Esophagus muscularis mucosa (tissue), 4 donors: ENCODE measurements around the gene CDH2. TPM values are rescaled to one million over a fixed set of nuclear protein-coding genes. Genes with fewer than 3 reads are reported as not detected.

Experiments
- DNase-seq: peaks from one replicate; pipeline ENCODE4 v3.0.0-alpha.2; 2017; ENCODE audit errors: extremely low spot score
- H3K27ac ChIP-seq, 4 donors: fragments of 200-600 bp; sonication (generic); replicated peaks in 1 of 4; 1 replicate in 3 of 4; 2 replicates in 1 of 4; pipeline ENCODE4 v1.5.1; 2016 to 2019; ENCODE audit warnings: mild to moderate bottlenecking in 1 of 4
- H3K27me3 ChIP-seq, 4 donors: fragments of 200-600 bp; sonication (generic); one replicate each; pipeline versions ENCODE4 v1.5.1 to v1.6.0; 2016 to 2019
- H3K36me3 ChIP-seq, 4 donors: fragments of 200-600 bp; sonication (generic); one replicate each; pipeline ENCODE4 v1.5.1; 2016 to 2019
- H3K4me1 ChIP-seq, 4 donors: fragments of 200-600 bp; sonication (generic); one replicate each; pipeline ENCODE4 v1.5.1; 2016 to 2019
- H3K4me3 ChIP-seq, 4 donors: fragments of 200-600 bp; sonication (generic); 1 replicate in 2 of 4; 2 replicates in 2 of 4; pipeline ENCODE4 v1.5.1; 2016 to 2019; ENCODE audit warnings: mild to moderate bottlenecking in 4 of 4, moderate library complexity in 1 of 4
- H3K9me3 ChIP-seq, 4 donors: fragments of 200-600 bp; sonication (generic); 1 replicate in 3 of 4; 2 replicates in 1 of 4; pipeline ENCODE4 v1.5.1; 2016 to 2019
- EP300 ChIP-seq: sonication (generic); formaldehyde crosslinking; IDR thresholded peaks from one replicate; pipeline ENCODE4 v1.6.1; 2017; ENCODE audit warnings: antibody characterized with exemption
- POLR2A ChIP-seq: fragments of 450-650 bp; IDR thresholded peaks from one replicate; pipeline ENCODE4 v1.6.1; 2017; ENCODE audit warnings: antibody characterized with exemption, moderate library complexity, mild to moderate bottlenecking, low read depth
- POLR2AphosphoS5 ChIP-seq, 2 donors: sonication (generic); formaldehyde crosslinking; IDR thresholded peaks; one replicate each; pipeline ENCODE4 v1.6.1; 2017; ENCODE audit warnings: antibody characterized with exemption in 2 of 2
- WGBS: methylation state at CpG from one replicate; pipeline ENCODE4 v1.1.5; 2018; 5-methylcytosine and 5-hydroxymethylcytosine counted together
- intact Hi-C: fragments of 100-400 bp; cut with DNase I; formaldehyde crosslinking; loops from one replicate; pipeline ENCODE4 v1.15.1; 2023
- total RNA-seq, 4 donors: library from RNA; depleted of rRNA; stranded (reverse); fragments of >200 nt; gene quantifications; one replicate each; pipeline versions ENCODE4 v1.1.0 to v1.2.1, GENCODE V29; 2016
- TF ChIP-seq, protein P1 (sequence below), 3 experiments: fragments of 200-600 bp in 2 of 3; fragments of 450-650 bp in 1 of 3; sonication (generic) in 2 of 3; IDR thresholded peaks; one replicate each; pipeline ENCODE4 v1.5.1; 2017 to 2019; ENCODE audit warnings: antibody characterized with exemption in 3 of 3, mild to moderate bottlenecking in 2 of 3, moderate library complexity in 1 of 3

Gene CDH2
- total RNA-seq, 4 donors from 2014 or later, result 10.9 to 17.4 (median 13.6) TPM

DNA sequence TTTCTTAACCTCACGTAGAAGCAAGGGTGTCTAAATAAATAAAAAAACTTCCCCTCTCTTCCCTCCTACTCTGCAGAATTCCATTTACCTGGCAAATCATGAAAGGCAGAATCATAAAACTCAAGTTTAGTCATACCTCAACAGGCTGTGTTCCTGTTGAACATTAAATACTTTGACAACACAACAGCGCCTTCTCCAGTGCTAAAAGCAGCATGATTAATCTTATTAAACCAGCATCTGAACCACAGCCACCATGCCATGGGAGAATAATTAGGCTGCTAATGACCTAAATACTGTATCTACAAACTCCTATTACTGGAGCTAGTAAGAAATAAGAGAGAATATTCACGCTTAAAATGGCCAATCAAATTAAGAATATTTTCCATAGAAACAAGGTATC is 68.1 kb downstream of the CDH2 start:
- intact Hi-C loops, result no loop called here
- DNase-seq, result no peak
- WGBS, result 77% methylated on average over 3 of the region's 3 CpGs
- Histone ChIP-seq H3K4me3 (no peak overlapping the region), H3K27me3 (no peaks in the 10 kb centered on the region), H3K36me3 (no peaks in the 10 kb centered on the region), H3K27ac (no peak overlapping the region), H3K9me3 (no peaks in the 10 kb centered on the region), H3K4me1 (peaks cover 6 to 12% (median 9%) of the 10 kb centered on the region in 4 donors)
- TF ChIP-seq POLR2AphosphoS5 (IDR thresholded peaks at IDR 0.05) (no peak), EP300 (no peak), POLR2A (no peak)
- TF ChIP-seq, protein P1, sequence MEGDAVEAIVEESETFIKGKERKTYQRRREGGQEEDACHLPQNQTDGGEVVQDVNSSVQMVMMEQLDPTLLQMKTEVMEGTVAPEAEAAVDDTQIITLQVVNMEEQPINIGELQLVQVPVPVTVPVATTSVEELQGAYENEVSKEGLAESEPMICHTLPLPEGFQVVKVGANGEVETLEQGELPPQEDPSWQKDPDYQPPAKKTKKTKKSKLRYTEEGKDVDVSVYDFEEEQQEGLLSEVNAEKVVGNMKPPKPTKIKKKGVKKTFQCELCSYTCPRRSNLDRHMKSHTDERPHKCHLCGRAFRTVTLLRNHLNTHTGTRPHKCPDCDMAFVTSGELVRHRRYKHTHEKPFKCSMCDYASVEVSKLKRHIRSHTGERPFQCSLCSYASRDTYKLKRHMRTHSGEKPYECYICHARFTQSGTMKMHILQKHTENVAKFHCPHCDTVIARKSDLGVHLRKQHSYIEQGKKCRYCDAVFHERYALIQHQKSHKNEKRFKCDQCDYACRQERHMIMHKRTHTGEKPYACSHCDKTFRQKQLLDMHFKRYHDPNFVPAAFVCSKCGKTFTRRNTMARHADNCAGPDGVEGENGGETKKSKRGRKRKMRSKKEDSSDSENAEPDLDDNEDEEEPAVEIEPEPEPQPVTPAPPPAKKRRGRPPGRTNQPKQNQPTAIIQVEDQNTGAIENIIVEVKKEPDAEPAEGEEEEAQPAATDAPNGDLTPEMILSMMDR (IDR thresholded peaks at IDR 0.05), result no peak

GRCh38 chr18:28108254-28108653 is 68.7 kb downstream of the CDH2 start:
- no peak for DNase-seq
- no peak overlapping the region for H3K27ac ChIP-seq
- no peaks in the 10 kb centered on the region for H3K27me3 ChIP-seq
- H3K4me3 ChIP-seq, result no peak overlapping the region
- 94% methylated on average over 1 of the region's 1 CpG for WGBS
- H3K9me3 ChIP-seq, result no peaks in the 10 kb centered on the region
- peaks cover 6 to 12% (median 9%) of the 10 kb centered on the region in 4 donors for H3K4me1 ChIP-seq
- H3K36me3 ChIP-seq, result no peaks in the 10 kb centered on the region
- intact Hi-C loops, result no loop called here
- TF ChIP-seq POLR2A, result no peak
- TF ChIP-seq POLR2AphosphoS5 (IDR thresholded peaks at IDR 0.05), result no peak
- TF ChIP-seq, protein P1 (IDR thresholded peaks at IDR 0.05), result no peak
- no peak for TF ChIP-seq EP300

DNA sequence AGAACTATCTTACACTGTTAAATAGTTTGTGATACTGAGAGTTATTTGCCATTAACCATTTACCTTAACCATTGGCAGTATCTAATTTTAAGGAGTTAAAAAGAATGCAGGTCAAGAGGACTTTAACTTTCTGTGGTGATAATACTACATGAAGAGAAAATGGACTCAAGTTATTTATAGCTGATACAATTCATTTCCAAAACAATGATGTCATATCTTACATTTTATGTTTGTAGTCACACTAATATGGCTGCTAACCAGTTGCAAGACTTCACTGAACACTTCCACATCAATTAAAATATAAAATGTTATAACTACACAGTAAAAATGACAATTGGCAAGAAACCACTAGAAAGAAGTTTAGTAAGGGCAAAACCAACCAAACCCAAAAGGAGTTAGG is 77.7 kb downstream of the CDH2 start:
- no peaks in the 10 kb centered on the region for H3K27me3 ChIP-seq
- TF ChIP-seq, protein P1 (IDR thresholded peaks at IDR 0.05), result no peak
- TF ChIP-seq POLR2A (no peak), EP300 (no peak), POLR2AphosphoS5 (IDR thresholded peaks at IDR 0.05) (no peak)
- no peak overlapping the region for H3K27ac ChIP-seq
- no peaks in the 10 kb centered on the region for H3K4me1 ChIP-seq
- H3K36me3 ChIP-seq, result no peaks in the 10 kb centered on the region
- H3K9me3 ChIP-seq, result no peaks in the 10 kb centered on the region
- DNase-seq, result no peak
- intact Hi-C loops, result no loop called here
- H3K4me3 ChIP-seq, result no peak overlapping the region

DNA sequence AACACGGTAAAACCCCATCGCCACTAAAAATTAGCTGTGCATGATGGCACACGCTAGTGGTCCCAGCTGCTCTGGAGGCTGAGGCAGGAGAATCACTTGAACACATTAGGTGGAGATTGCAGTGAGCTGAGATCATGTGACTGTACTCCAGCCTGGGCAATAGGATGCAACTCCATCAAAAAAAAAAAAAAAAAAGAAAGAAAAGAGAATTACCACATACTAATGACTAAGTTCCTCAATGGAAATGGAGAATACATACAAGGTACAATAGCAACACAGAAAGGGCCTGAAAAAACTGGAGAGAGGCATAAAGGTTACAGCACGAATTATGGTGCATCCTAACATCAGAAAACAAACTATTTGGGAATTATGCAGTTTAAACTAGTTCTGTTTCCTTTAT is 81.3 kb downstream of the CDH2 start:
- Histone ChIP-seq H3K36me3 (no peaks in the 10 kb centered on the region), H3K4me3 (no peak overlapping the region), H3K27ac (no peak overlapping the region), H3K9me3 (no peaks in the 10 kb centered on the region), H3K4me1 (peaks cover 0 to 1% (median 0%) of the 10 kb centered on the region in 4 donors), H3K27me3 (no peaks in the 10 kb centered on the region)
- no peak for DNase-seq
- TF ChIP-seq POLR2A (no peak), EP300 (no peak), POLR2AphosphoS5 (IDR thresholded peaks at IDR 0.05) (no peak)
- TF ChIP-seq, protein P1 (IDR thresholded peaks at IDR 0.05), result no peak
- WGBS, result 90% methylated on average over 4 of the region's 4 CpGs
- intact Hi-C loops, result no loop called here

DNA sequence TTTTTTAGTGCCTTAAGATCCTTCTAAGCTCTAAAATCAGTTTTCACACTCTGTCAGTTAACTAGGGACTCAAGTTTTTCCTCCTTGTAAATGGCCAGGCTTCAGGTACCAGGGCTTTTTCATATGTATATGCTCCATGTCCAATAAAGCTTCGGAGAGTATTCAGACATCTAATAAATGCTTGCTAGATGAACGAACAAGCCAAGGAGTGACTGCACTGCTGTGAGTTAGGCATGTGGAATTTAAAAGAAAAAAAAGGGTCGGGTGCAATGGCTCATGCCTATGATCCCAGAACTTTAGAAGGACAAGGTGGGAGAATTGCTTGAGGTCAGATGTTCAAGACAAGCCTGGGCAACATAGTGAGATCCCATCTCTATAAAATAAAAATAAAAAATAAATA is 81.9 kb downstream of the CDH2 start:
- no peak for DNase-seq
- 79% methylated on average over 3 of the region's 3 CpGs for WGBS
- TF ChIP-seq POLR2A, result no peak
- TF ChIP-seq, protein P1 (IDR thresholded peaks at IDR 0.05), result no peak
- no peak for TF ChIP-seq EP300
- no peak for TF ChIP-seq POLR2AphosphoS5 (IDR thresholded peaks at IDR 0.05)
- Histone ChIP-seq H3K9me3 (no peaks in the 10 kb centered on the region), H3K27me3 (no peaks in the 10 kb centered on the region), H3K36me3 (no peaks in the 10 kb centered on the region), H3K4me3 (no peak overlapping the region), H3K4me1 (peaks cover 0 to 7% (median 0%) of the 10 kb centered on the region in 4 donors), H3K27ac (no peak overlapping the region)
- intact Hi-C loops, result no loop called here
